Measurements from ENCODE around the gene PRPF8. TPM values are rescaled to one million over a fixed set of nuclear protein-coding genes. Genes with fewer than 3 reads are reported as not detected.
"Not testable (repeated sequence)": the region's sequence is repeated elsewhere in the genome, so short reads cannot be mapped to it uniquely, and the experiment has no call there.

The PRPF8 gene
- total and polyA plus RNA-seq, 5 experiments from 2014 or later: 133 to 532 (median 227) TPM

DNA sequence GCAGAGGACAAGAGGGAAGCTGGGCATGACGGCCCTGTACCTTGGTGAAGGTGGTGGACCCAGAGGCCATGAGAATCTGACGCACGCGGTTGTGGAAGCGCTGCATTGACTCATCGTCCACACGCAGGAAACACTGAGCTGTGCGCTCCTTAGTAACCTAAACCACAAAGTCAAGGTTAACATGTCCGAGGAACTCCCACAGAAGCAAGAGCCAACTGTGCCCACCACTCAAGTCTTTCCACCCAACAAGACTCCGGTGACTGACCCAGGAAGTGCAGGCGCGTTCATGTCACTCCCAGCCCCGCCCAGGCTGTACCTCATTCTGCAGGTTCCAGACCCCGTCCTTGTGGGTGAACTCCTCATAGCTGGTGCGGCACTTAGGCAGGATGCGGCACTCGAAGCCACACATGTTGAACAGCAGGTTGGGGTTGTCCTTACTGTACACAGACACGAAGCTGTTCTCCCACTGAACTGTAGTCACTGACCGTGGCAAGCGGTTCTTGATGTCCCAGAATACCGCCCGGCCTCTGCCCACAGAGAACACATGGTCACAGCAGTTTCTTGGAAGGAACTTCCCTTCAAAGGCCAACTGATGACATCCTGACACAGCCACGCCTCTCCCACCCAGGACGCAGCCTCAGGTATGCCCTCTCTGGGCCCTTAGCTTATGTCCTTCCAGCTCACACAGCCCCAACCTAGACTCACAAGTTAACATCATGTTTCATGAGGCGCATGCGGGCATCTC is 11.5 kb downstream of the PRPF8 start:
- POLR2A ChIA-PET: interaction anchor here (1.5 to 3.9 kb wide), 2 partner anchors 11 to 24 kb away, joined by 5 to 13 read pairs; partner anchors contain the start of gene PRPF8
- peaks cover 6 to 95% (median 37%) of the 10 kb centered on the region in 3 donors for H3K36me3 Mint-ChIP-seq
- peak overlapping the region in 2 of 10 donors; percentile 12 to 30 for H3K27ac Mint-ChIP-seq
- no peaks in the 10 kb centered on the region for H3K27me3 Mint-ChIP-seq
- H3K4me3 Mint-ChIP-seq: no peak overlapping the region
- peaks cover 14 to 44% (median 24%) of the 10 kb centered on the region in 4 donors for H3K4me1 Mint-ChIP-seq
- ATAC-seq (no peak), DNase-seq (no peak)
- no peaks in the 10 kb centered on the region for H3K9me3 Mint-ChIP-seq

DNA sequence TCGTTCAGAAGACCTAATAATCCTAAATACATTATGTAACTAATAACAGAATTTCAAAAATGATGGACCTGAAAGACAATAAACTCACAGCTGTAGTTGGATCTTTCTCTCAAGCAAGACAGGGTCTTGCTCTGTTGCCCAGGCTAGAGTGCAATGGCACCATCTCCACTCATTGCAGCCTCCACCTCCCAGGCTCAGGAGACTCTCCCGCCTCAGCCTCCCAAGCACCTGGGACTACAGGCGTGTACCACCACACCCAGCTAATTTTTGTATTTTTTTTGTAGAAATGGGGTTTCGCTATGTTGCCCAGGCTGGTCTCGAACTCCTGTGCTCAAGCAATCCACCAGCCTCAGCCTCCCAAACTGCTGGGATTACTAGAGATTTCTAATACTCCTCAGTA is 20.7 kb downstream of the PRPF8 start:
- not testable (repeated sequence) for ATAC-seq, H3K27me3 Mint-ChIP-seq, DNase-seq, H3K4me3 Mint-ChIP-seq, H3K9me3 Mint-ChIP-seq
- POLR2A ChIA-PET: interaction anchor here (1.2 to 1.3 kb wide), 2 partner anchors 16 to 20 kb away, joined by 4 read pairs; no protein-coding TSS in a partner anchor
- Mint-ChIP-seq H3K4me1 (peaks cover 3 to 22% (median 16%) of the 10 kb centered on the region in 4 donors), H3K27ac (peak overlapping the region in 3 of 10 donors; percentile 3 to 51 (median 19)), H3K36me3 (peaks cover 9 to 96% (median 15%) of the 10 kb centered on the region in 3 donors)

DNA sequence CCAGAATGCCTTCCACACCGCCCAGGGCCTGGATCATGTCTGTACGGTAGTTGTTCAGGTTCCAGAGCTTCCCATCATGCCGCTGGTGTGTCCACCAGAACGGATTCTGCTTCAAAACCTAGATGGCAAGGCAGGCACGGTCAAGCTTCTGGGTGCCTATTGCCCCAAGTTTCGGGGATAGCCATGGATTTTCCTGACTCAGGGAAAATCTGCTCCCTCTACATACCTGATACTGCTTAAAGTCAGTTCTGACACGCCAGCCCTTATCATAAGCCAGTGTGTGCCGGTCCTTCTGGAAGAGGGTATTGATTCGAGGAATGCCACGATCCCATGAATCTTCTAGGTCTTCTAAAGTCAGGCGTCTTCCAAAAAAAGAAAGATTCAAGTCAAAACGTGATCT is 23.6 kb downstream of the PRPF8 start:
- no peak overlapping the region for H3K4me3 Mint-ChIP-seq

DNA sequence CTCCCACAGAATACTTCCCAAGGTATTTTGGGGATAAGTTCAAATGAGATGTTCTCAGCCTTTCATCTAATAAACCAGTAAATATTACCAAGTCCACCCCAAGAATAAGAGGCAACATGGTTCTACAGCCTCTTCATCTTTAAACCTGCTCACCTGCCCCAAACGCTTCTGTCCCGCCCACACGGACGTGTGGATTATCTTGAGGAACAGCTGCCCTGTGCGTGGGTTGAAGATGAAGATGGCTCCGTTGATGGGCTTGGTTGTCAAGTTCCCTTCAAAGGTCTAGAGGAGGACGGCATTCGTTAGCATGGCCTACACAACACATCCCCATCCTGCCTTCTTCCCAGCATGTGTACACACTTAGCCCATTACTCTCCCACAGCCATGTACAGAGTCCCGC is 26.6 kb downstream of the PRPF8 start:
- Mint-ChIP-seq H3K4me3 (no peak overlapping the region), H3K9me3 (no peaks in the 10 kb centered on the region), H3K27ac (peak overlapping the region in 2 of 10 donors; percentile 44 to 57), H3K36me3 (peaks cover 23 to 96% (median 41%) of the 10 kb centered on the region in 3 donors), H3K4me1 (peaks cover 0 to 14% (median 7%) of the 10 kb centered on the region in 4 donors), H3K27me3 (no peaks in the 10 kb centered on the region)
- POLR2A ChIA-PET: interaction anchor here (0.6 to 0.8 kb wide), 3 partner anchors 8 to 401 kb away, joined by 3 to 7 read pairs (median 7); partner anchors contain the start of gene RILP
- ATAC-seq (no peak), DNase-seq (no peak)

More for the DNA sequence above, 23.6 kb downstream of the PRPF8 start:
- Mint-ChIP-seq H3K4me1 (peaks cover 0 to 14% (median 10%) of the 10 kb centered on the region in 4 donors), H3K27me3 (no peaks in the 10 kb centered on the region), H3K36me3 (peaks cover 23 to 96% (median 31%) of the 10 kb centered on the region in 3 donors), H3K9me3 (no peaks in the 10 kb centered on the region), H3K27ac (no peak overlapping the region)
- ATAC-seq (no peak), DNase-seq (no peak)
- POLR2A ChIA-PET: interaction anchor here (1.1 to 1.9 kb wide), 2 partner anchors 9 to 23 kb away, joined by 5 to 7 read pairs; partner anchors contain the start of gene PRPF8

DNA sequence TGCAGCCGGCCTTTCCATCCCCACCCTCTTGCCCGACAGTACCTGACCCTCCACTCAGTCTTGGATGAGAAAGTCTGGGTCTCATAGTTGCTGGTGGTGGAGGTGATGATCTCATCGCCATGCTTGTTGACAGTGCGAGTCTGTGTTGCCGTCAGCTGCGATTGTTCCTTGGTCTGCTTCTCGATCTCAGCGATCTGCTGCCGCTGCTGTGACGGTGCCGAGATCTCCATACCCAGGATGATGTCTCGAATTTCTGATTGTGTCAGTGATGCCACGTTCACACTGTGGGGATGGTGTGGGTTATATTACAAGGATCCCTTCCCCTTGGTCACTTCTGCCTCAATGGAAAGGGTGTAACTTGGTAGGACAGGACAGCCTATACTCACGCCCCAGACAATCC is 30.9 kb downstream of the PRPF8 start:
- H3K27ac Mint-ChIP-seq: peak overlapping the region in 1 of 10 donors; percentile 84
- DNase-seq: no peak
- H3K4me3 Mint-ChIP-seq: peak overlapping the region in 1 of 10 donors; percentile 40
- POLR2A ChIA-PET: no interaction called here
- H3K27me3 Mint-ChIP-seq: no peaks in the 10 kb centered on the region
- peaks cover 0 to 5% (median 4%) of the 10 kb centered on the region in 4 donors for H3K4me1 Mint-ChIP-seq
- ATAC-seq: no peak
- peaks cover 14 to 82% (median 34%) of the 10 kb centered on the region in 3 donors for H3K36me3 Mint-ChIP-seq
- no peaks in the 10 kb centered on the region for H3K9me3 Mint-ChIP-seq

- POLR2A ChIA-PET: interaction anchor here (1.1 kb wide), 1 partner anchor 25 kb away, joined by 3 read pairs; no protein-coding TSS in a partner anchor
- ATAC-seq, DNase-seq, H3K27me3 Mint-ChIP-seq, H3K4me1 Mint-ChIP-seq, H3K9me3 Mint-ChIP-seq, H3K4me3 Mint-ChIP-seq: not testable (repeated sequence)
- Mint-ChIP-seq H3K27ac (peak overlapping the region in 1 of 10 donors; percentile 28), H3K36me3 (peaks cover 10 to 72% (median 25%) of the 10 kb centered on the region in 3 donors)
Measured at GRCh38 chr17:1652794-1653193, 31.9 kb downstream of the PRPF8 start.

GRCh38 chr17:1651559-1651844 is 33.2 kb downstream of the PRPF8 start:
- ATAC-seq (no peak), DNase-seq (peak in 1 of 10 donors; percentile 30)
- no peaks in the 10 kb centered on the region for H3K27me3 Mint-ChIP-seq
- no peaks in the 10 kb centered on the region for H3K9me3 Mint-ChIP-seq
- H3K4me1 Mint-ChIP-seq: peaks cover 0 to 13% (median 7%) of the 10 kb centered on the region in 4 donors
- peak overlapping the region in 1 of 10 donors; percentile 48 for H3K27ac Mint-ChIP-seq
- peak overlapping the region in 1 of 10 donors; percentile 36 for H3K4me3 Mint-ChIP-seq
- POLR2A ChIA-PET: interaction anchor here (1.0 kb wide), 1 partner anchor 11 kb away, joined by 3 read pairs; no protein-coding TSS in a partner anchor
- peaks cover 3 to 60% (median 18%) of the 10 kb centered on the region in 3 donors for H3K36me3 Mint-ChIP-seq

DNA sequence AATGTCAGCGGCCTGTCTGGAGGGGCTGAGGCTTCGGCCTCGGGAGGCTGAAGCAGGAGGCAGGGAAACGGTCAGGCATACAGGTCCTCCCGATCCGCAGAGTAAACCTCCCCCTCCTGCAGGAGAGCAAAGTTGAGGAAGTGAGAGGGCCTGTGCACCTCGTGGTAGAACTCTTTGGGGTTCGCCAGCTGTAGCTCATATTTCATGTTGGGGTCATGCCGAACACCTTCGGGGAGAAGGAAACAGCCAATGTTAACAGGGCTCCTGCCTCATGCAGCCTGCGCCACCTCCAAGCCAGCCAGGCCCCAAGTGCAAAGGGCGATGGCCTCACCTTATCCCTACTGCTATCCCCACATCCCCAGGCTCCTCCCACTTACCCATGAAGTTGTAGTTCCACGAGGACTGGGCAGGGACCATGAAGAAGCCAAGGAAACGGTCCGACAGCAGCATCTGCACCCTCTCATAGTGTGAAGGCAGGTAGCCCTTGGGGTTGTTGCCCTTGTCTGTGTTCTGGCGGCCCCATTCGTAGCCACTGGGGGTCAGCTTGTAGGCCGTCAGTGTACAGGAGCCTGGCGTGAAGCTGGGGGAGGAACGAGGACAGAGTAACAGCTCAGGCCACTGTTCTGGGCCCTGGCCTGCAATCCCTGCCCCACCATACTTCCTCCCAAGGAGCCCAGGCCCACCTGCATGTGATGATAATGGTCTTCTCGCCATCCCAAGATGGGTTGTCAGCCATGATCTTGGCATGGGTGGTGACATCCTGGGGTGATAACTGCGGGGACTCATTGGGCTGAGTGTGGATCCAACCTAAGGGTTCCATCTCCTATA is 33.7 kb downstream of the PRPF8 start:
- Mint-ChIP-seq H3K27ac (peak overlapping the region in 4 of 10 donors; percentile 18 to 75 (median 72)), H3K4me1 (peaks cover 0 to 15% (median 10%) of the 10 kb centered on the region in 4 donors), H3K4me3 (peak overlapping the region in 1 of 10 donors; percentile 24), H3K27me3 (no peaks in the 10 kb centered on the region), H3K36me3 (peaks cover 0 to 54% (median 15%) of the 10 kb centered on the region in 3 donors), H3K9me3 (no peaks in the 10 kb centered on the region)
- DNase-seq (peak in 1 of 10 donors; percentile 45), ATAC-seq (no peak)
- POLR2A ChIA-PET: interaction anchor here (1.0 to 4.1 kb wide), 6 partner anchors 11 to 112 kb away, joined by 3 to 45 read pairs (median 4); partner anchors contain the start of gene SLC43A2

DNA sequence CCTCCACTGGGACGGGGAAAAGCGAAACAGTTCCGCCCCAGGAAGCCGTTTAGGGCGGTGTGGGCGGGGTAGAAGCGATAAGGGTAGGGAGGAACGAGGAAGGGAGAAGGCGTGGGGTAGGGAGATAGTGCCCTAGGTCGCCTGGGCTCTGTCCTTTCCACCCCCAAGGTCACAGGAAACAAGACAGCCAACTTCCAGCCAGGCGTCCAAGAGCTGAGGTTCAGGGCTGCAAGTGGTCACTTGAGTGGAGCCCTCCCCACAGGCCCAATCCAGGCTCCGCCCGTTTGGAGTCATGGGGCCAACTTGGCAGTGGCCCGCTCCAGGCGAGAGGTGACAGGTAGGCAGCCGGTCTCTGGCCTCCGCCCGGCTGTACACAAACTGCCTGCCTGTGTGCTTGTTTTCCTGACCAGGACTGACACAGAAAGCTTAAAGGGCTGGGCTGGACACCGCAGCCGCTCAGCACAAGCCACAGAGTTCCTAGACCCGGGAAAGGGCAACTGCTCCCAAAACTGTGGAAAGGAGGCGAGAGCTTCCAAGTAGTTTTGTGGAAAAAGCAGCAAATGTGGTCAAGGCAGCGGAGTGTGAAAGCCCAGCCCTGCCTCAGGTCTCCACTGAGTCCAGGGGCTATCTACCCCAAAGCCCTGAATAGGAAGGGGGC is 34.7 kb downstream of the PRPF8 start, which contains the start of gene RILP:
TSS of gene RILP (minus strand) at position 23 of the 658 bp plus-strand sequence. CDS start 62 bp downstream, outside the sequence.
- Mint-ChIP-seq H3K27me3 (no peaks in the 10 kb centered on the region), H3K4me3 (peak within 1 kb of the TSS; percentile 54 to 80 (median 69)), H3K4me1 (peaks cover 0 to 23% (median 16%) of the 10 kb centered on the region in 4 donors), H3K27ac (peak within 1 kb of the TSS in 4 of 10 donors; percentile 46 to 75 (median 74)), H3K9me3 (peaks cover 0 to 2% (median 0%) of the 10 kb centered on the region in 9 donors), H3K36me3 (peaks cover 0 to 44% (median 10%) of the 10 kb centered on the region in 3 donors)
- POLR2A ChIA-PET: interaction anchor here (0.5 to 4.1 kb wide), 15 partner anchors 8 to 160 kb away, joined by 3 to 45 read pairs (median 4); partner anchors contain the start of genes PRPF8, SLC43A2 and WDR81
- DNase-seq (peak in 1 of 10 donors; percentile 61), ATAC-seq (peak; percentile 4 to 9)

DNA sequence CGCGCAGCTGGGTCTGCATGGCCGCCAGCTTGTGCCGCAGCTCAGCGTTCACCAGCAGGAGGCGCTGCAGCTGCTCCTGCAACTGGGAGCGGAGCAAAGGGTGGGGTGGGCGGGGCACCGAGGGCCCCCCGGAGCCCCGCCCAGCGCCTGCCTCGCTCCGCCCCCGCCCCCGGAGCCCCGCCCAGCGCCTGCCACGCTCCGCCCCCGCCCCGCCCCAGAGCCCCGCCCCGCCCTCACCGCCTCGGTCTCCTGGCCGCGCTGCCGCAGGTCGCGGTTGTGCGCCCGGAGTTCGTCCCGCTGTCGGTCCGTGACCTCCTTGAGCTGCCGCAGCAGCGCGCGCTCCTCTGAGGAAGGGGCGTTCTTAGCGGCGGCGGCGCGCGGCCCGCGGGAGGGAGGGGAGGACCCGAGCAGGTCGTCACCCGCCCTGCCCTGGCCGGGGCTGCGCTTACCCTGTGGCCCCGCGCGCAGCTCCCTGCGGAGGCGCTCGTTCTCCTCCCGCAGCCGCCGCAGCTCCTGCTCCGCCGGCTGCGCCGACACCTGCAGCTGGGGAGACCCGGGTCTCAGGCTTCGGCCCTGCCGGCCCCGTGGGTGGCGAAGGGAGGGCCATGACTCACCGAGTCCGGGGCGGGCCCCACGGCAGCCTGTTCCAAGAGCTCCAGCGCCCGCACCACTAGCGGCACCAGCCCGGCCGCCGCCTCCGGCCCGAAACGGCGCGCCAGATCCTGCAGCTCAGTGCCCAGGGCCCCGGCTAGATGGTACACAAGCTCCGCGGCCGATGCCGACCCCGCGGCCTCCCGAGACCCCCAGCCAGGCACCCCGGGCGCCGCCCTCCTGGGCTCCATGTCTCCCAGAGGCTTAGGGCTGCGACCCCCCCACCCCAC is 35.5 kb downstream of the PRPF8 start:
- peak overlapping the region; percentile 54 to 80 (median 69) for H3K4me3 Mint-ChIP-seq
- H3K27me3 Mint-ChIP-seq: no peaks in the 10 kb centered on the region
- peaks cover 0 to 2% (median 0%) of the 10 kb centered on the region in 9 donors for H3K9me3 Mint-ChIP-seq
- H3K4me1 Mint-ChIP-seq: peaks cover 2 to 30% (median 20%) of the 10 kb centered on the region in 4 donors
- ATAC-seq (peak; percentile 81 to 82), DNase-seq (peak; percentile 89 to 99 (median 94))
- peak overlapping the region in 2 of 10 donors; percentile 43 to 75 for H3K27ac Mint-ChIP-seq
- peaks cover 0 to 37% (median 9%) of the 10 kb centered on the region in 3 donors for H3K36me3 Mint-ChIP-seq
- POLR2A ChIA-PET: interaction anchor here (0.5 to 4.1 kb wide), 21 partner anchors 8 to 159 kb away, joined by 3 to 45 read pairs (median 4); partner anchors contain the start of genes INPP5K, PRPF8, SLC43A2 and WDR81

All from naive thymus-derived CD8-positive, alpha-beta T cell (primary cell).